DMS53 treated with DMSO at 0.1 percent for 48 hours (cell line): ENCODE measurements around the gene HOMER2.
"Not testable (repeated sequence)": the region's sequence is repeated elsewhere in the genome, so short reads cannot be mapped to it uniquely, and the experiment has no call there.

ENCODE experiments used
- DNase-seq: peaks from one replicate; lab custom pipeline; 2025; ENCODE audit not compliant: unreplicated experiment; lab: John Stamatoyannopoulos, UW

The HOMER2 gene

DNA sequence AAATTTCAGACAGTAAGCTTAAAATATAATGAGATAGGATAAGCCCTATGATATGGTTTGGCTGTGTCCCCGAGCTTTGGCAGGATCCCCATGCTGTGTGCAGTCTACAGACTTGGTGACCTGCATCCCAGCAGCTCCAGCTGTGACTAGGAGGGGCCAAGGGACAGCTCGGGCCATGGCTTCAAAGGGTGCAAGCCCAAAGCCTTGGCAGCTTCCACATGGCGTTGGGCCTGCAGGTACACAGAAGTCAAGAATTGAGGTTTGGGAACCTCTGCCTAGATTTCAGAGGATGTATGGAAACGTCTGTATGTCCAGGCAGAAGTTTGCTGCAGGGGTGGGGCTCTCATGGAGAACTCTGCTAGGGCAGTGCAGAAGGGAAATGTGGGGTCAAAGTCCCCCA lies 86.9 kb downstream of the HOMER2 start:
- not testable (repeated sequence) for DNase-seq

DNA sequence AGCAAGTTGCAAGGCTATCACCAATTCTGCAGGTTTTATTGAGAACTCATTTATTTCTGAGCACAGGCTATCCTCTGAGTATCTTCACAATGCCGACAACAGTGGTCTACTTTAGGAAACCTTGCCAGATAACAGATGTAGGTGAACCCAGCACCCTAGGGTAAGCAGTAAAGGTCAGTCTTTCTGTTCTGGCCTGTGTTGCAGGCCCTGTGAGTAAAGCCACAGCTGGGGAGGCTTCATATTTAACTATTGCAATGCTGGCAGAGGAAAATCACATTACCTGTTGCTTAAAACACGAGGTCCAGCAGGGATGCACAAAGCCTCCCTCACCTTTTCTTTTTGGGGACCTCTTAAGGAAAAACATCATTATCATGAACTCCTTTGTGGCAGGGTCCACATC lies 87.6 kb downstream of the HOMER2 start:
- DNase-seq: no peak

DNA sequence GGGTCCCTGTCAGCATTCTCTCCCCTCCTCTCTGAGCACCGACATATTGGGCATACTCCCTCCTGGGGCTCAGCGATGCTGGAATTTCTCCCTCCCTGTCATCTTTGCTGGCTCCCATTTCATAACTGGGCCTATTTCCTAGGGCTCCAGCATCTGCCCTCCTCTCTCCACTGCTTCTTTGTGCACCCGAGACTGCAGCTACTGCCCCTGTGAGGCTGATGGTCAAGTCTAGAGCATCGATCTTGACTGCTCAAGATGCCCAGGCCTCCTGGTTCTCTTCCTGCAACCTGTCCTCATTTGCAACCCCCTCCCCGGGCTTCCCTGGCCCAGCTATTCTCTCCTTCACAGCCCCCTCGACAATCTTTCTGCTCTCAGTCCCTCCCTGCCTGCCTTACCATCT lies 89.6 kb downstream of the HOMER2 start:
- DNase-seq: no peak

DNA sequence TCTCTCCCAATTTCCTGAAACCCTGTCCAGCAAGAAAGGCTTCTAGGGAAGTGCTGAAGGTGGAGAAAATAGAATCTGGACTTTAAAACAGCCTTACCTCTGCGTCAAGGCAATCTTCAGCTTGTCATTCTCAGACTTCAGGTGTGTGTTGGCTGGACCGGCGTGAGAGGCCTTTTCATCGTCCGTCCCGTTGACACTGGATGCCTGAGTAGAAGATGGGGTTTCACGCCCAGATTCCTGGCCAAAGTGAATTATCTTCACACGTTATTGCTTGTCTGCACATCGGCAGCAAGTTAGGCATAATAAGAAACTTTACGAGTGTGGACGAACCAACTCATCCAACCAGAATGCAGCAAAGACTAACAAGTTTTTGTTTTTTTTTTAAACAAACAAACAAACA lies 93.6 kb downstream of the HOMER2 start:
- DNase-seq: no peak

DNA sequence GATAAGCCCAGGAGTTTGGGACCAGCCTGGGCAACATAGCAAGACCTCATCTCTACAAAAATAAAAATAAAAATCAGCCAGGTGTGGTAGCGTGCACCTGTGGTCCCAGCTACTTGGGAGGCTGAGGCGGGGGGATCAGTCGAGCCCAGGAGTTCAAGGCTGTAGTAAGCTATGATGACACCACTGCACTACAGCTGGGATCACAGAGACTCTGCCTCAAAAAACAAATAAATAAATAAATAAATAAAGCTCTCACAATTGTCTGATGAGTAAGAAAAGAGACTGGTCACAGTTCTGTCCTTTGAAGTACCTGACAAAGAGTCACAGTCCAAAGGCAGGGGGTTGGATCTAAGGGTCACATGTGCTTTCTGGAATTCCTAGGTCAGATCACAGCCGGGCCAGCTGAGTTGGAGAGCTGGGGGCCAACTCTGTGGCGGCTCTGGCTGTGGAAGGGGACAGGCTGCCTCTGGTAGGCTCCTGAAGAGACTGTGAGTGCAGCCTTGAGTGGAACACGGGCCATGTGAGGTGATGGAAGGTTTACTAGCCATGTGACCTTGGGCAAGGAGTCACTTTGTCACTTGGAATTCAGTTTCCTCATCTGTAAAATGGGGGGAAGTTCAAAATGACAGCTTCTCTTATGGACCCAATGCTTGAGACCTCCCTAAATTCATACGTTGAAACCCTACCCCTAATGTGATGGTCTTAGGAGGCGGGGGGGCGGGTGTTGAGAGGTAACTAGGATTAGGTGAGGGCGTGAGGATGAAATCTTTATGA lies 95.9 kb downstream of the HOMER2 start:
- DNase-seq: no peak

DNA sequence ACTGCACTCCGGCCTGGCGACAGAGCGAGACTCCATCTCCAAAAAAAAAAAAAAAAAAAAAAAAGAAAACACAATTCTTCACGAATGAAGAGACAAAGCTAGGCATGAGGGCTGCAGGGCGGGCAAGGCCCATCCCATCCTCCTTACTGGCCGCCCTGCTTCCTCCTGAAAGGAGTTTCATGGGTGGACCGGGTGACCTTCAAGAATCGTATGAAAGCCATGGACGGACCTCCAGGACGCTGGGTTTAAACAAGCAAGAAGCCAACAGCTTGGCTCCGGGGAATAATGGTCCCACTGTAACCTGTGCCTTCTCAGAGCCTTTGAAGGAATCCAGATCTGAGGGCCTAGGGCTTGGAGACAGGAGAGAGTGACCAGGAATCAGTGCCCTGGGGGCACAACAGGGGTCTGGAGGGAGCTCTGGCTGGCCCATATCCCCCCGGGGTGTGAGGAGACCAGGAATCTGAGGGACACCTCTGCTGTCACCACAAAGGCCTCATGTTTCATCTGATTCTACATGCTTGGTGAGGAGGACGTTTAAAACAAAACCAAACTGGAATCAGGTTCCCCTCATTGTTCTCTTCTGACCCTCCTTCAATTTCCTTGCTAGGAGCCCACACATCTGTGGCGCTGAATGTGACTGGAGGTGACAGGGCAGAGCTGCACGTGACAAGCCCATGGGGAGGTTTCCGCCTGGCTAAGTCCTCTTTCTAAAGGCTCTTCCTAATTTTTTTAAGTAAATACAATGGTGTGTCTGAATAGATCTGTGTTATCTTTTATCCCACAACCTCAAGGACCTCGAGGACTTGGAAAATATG lies 97.0 kb downstream of the HOMER2 start:
- no peak for DNase-seq

DNA sequence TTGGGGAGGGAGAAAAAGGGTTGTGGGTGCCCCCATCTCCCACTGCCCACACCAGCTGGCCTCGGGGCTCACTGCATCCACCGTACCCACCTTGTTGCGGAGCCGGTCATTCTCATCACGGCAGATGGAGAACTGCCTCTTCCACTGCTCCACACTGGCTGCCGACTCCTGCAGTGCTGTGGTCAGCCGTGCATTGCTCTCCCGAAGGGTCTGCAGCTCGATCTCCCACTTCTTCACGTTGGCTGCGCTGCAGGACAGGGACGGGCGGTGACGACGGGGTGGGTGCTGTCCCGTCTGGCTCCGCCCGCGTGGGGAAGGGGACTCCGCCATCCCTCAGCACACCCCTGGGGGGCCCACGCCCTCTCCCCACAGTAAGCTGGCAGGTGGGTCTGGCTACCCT lies 98.0 kb downstream of the HOMER2 start:
- no peak for DNase-seq

DNA sequence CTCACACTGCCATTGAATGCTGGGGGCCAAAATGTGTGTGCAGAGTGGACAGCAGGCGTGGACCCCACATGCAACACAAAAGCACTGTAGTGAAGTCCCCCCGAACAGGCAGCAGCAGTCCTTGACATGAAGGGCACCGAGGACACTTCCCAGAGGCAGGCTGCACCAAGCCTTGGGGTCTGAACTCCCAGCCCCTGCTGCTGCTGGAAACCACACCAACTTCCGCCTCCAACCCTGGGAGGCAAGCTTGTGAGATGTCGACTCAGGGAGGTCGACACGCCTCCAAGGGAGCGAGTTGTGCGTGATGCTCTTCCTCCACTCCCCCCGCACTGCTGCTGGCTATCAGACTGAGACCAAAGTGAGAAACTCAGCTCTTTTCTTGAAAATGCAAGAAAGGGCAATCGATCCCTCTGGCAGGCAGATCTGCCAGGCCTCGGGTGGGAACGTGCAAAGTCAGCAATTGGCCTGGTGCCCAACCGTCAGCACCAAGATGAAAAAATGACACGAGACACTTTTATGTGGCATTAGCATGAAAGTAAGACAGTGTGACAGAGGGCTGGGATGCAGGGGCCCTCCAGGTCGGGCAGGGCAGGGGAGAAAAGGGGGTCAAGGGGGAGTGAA lies 99.5 kb downstream of the HOMER2 start:
- DNase-seq: no peak

DNA sequence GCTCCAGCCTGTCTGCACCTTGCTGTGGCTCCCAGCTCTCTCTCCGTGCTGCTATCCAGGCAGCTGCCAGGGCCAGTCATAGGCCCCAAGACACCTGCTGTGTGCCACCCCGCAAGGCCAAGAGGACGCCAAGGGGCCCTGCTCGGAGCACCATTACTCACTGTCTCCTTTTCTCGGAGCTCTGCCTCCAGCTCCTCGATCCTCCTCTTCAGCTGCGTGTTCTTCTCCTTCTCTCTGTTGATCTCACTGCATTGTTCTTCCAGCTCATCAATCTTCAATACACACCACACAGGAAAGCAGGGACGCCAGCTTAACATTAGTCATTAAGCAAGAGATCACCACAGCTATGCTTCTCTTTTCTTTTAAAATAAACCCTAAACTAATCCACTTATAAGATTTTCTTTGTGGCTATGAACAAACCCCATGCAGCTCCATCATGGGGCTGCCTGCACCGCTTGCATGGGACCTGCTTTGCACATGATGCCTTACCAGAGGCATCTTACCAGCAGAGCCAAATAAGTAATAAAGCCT lies 100.5 kb downstream of the HOMER2 start:
- DNase-seq: no peak

DNA sequence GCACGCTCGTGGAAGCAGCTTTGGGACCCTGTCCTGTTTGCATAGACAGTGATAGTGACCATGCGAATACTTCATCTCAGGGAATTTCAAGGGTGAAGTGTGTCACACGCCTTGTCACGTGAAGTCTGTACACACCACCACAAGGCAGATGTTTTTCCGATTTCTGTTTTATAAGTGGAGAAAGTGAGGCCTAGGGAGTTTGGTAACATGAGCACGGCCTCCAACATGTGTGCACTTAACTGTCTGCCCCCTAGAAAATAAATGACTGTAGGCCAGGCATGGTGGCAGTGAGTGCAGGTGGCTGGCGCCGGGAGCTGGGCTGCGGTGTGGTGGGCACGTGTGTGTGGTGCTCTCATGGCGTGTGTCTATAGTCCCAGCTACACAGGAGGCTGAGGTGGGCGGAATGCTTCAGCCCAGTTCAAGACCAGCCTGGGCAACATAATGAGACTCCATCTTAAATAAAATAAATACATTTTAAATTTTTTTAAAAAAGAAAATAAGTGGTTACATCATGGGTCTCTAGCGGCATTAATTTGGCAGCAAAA lies 101.1 kb downstream of the HOMER2 start:
- DNase-seq: no peak

DNA sequence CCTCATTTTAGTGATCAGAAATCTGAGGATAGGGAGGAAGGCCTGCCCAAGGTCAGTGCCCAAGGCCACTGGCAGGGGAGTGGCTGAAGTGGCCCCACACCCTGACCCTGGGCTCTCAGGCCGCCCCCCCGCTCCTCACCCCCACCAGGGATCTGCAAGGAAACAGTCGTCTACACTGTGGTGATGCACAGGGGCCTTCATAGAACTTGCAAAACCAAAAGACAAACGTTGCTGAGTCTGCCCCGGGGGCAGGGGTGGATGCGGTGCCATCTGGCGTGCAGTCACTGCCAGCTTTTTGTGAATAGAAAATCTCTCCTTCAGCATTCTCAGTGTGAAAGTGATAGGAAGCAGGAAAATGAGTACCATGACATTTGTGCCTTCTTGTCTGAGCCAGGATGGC lies 101.8 kb downstream of the HOMER2 start:
- no peak for DNase-seq

DNA sequence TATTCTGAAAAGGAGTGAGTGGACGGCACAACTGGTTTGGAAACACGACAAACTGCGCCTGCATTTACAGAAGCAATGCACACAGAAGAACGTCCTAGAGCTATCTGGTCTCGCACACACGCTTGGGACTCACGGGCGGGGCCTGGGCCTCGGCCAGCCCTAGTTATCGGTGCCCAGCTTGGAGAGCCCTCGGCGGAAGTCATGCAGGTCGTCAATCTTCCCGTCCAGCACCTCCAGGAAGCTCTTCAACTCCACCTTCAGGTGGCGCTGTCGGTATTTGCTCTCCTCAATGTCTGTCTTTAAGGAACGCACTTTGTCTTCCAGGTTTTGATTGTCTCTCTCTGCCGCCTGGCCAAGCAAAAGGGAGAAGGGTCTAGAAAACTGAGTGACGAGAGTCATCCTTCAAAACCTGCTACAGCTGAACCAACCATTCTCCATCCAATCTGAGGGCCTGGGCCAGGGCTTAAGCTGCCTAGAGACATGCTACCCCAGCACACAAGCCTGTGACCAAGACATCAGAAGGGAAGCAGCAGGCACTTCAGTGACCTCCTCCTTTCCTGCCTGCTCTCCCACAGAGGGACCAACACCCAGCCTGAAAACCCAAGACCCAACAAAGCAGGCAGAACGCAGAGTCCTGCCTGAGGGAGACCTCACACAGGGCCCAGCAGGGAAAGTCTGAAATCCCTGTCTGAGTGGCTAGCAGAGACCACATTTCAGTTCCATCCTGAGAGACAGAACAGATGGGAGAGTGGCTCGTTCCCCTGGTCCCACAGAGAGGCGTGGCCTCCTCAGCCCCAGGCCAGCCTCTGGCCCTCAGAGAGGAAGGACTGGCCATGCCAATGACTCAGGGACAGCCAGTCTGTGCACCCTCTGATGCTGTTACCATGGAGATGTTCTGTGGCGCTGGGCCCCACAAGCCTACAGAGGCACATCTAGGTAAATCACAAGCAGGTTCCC lies 102.7 kb downstream of the HOMER2 start:
- peak; percentile 80 for DNase-seq

DNA sequence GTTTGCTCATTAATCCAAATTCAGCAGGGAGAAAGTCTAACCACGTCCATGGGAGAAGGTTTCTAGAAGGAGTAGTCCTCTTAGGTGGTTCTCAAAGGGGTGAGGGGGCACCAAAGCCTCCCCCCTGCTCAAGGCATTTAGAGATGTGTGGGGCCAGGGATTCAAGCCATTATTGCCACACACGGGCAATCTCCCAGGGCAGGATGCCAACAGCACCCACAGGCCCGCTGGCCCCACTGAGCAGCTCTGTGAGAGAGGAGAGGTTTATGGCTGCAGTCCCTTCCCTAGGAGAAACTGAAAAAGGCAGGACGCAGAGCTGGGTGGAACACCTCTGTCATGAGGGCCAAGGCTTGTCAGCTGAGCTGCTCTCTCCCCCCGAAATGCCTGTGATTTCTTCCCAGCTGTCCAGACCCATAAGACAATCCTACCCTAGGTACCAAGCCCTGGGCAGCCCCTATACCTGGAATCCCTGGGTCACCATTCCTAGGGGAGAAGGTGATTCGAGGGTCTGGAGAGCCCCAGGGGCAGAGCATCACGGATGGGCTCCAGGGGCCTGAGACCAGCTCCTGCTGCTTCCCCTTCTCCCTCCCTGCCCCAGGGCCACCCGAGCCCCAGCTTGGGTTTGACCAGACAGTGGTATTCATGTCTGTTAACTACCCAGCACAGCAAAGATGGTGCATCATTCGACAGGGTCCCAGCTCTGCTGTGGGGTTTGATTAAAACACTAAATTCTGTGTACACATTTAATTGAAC lies 104.1 kb downstream of the HOMER2 start:
- DNase-seq: no peak

DNA sequence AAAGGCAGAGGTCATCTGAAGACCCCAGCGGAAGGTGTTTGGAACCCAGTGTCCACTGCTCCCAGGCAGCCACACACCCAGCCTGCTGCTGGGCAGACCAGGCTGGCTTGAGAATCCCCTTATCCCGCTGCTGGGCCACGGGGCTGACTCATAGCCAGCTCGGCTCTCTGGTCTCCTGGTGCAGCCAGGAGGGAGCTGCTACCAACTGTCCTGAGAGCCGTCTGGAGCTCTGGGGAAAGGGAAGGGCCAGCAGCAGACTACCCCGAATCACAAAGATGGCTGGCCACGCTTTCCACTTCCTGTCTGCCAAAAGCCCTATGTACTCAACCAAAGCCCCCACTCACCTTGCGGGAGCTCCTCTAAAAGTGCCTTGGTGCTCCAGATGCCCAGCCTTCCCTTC lies 104.8 kb downstream of the HOMER2 start:
- DNase-seq: no peak

DNA sequence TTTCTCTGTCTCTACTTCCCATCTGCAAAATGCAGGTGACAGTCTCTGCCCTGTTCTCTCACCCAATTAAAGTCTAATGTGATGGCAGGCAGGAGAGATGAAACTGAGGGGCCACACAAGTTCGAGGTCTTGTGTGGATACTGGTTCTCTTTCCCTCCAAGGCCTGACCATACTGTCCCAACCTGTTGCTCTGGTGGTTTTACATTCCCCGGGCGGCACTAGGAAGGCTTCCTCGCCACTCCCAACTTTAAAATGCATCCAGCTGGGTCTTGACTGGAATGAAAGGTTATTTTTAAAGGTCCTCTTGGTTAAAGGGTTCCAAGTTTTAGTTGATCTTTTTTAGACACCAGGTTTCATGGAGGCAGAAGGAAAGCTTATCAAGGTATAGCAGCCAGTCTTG lies 105.9 kb downstream of the HOMER2 start:
- no peak for DNase-seq

DNA sequence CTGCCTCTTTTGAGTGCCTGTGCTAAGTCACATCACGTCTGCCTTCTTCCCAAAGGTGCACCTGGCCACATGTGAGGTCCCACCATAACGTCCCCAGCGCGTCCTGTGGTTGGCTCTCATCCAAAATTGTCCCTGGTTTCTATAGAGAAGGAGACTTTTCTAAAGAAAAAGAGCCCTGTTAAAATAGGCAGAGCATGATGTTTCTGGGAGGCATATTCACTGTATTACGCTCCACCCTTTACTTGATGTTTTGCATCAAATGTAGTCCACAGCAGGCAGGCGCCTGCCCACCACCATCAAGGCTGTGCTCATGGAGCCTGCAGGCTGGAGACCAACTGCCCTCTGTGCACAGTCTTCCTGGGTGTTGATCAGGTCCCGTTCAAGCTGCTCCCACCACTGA lies 106.8 kb downstream of the HOMER2 start:
- DNase-seq: no peak

DNA sequence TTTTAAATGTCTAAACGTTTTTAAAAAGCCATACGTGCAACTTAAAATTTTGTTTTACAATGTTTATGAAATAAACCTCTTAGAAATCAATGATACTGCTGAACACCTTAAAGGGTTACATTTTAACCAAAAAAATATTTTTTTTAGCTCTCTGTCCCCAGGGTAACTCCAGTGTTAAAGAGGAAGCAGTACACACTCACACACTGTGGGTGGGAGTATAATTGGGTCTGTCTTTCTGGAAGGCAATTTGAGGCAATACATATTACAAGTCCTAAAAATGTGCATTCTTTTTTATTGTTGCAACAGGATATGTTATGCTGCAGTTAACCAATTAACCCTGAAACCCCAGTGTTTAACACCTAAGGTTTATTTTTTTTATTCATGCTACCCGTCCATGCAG lies 109.0 kb downstream of the HOMER2 start:
- no peak for DNase-seq

DNA sequence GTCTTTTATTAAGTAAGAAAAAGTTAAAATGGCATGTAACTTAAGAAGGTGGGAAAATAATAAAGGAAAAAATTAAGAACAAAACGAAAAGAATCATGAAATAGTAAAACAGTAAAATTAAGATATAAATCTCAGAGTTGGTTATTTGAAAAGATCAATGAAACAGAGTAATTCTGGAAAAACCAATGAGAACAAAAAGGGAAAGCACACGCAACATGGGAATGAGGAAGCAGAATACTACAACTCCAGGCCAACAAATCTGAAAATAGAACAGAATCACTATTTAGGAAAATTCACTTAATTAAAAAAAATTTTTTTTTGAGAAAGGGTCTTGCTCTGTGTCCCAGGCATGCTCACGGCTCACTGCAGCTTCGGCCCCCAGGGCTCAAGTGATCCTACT lies 112.4 kb downstream of the HOMER2 start:
- no peak for DNase-seq

DNA sequence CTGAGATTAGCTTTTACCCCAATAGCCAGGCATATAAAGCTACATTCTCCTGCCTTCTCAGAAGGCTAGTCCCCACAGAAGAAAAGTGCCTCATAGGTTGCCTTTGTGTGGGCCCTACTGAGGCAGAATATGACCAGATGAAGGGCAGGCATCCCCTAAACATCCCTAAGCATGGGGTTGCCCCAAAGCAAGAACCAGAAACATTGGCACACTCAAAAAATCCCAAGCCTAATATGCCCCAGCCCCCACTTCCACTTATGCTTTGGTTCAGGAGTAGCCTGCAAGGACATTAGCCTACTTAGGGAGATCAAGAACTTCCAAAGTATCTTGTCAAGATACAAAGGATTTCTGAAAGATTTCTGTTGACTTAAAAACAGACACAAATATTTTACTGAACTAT lies 113.4 kb downstream of the HOMER2 start:
- no peak for DNase-seq
